NCI-H82 (cell line): ENCODE results near the gene EFNA1.

Experiments used
- DNase-seq: peaks from one replicate; lab custom pipeline; 2025; lab: John Stamatoyannopoulos, UW

The EFNA1 gene

GRCh38 chr1:155127105-155127966 is at the start of gene EFNA1:
Gene EFNA1, plus strand, starts transcription at chr1:155127876. Its CDS starts 102 bp downstream, at chr1:155127978.
- DNase-seq: peak; percentile 85

- DNase-seq: peak; percentile 91
Measured at GRCh38 chr1:155078469-155079209, 49.0 kb upstream of the EFNA1 start, which contains the start of gene EFNA3. Gene EFNA3, plus strand, starts transcription at chr1:155078837. Its CDS starts 105 bp downstream, at chr1:155078942.

GRCh38 chr1:155079210-155079486 is 48.5 kb upstream of the EFNA1 start:
- DNase-seq: no peak

- peak; percentile 57 for DNase-seq
Measured at GRCh38 chr1:155079487-155080311, 48.0 kb upstream of the EFNA1 start.

- peak; percentile 95 for DNase-seq
Measured at GRCh38 chr1:155080312-155081228, 47.1 kb upstream of the EFNA1 start.

- peak; percentile 63 for DNase-seq
Measured at GRCh38 chr1:155081472-155082300, 46.0 kb upstream of the EFNA1 start.

GRCh38 chr1:155082301-155083051 is 45.2 kb upstream of the EFNA1 start:
- peak; percentile 64 for DNase-seq

- DNase-seq: no peak
Measured at GRCh38 chr1:155083052-155083541, 44.6 kb upstream of the EFNA1 start.

- peak; percentile 75 for DNase-seq
Measured at GRCh38 chr1:155083865-155084721, 43.6 kb upstream of the EFNA1 start.

- DNase-seq: peak; percentile 99
Measured at GRCh38 chr1:155084722-155085503, 42.8 kb upstream of the EFNA1 start.

- peak; percentile 75 for DNase-seq
Measured at GRCh38 chr1:155085504-155086127, 42.1 kb upstream of the EFNA1 start.

- DNase-seq: peak; percentile 84
Measured at GRCh38 chr1:155086128-155086741, 41.4 kb upstream of the EFNA1 start.

- DNase-seq: peak; percentile 66
Measured at GRCh38 chr1:155086856-155087535, 40.7 kb upstream of the EFNA1 start.

- peak; percentile 96 for DNase-seq
Measured at GRCh38 chr1:155091071-155092051, 36.3 kb upstream of the EFNA1 start.

- DNase-seq: no peak
Measured at GRCh38 chr1:155092131-155092530, 35.5 kb upstream of the EFNA1 start.
